Activated CD8-positive, alpha-beta memory T cell treated with anti-CD3 and anti-CD28 coated beads, Interleukin-2, amount 50 U/mL, for 48 hours (primary cell): ENCODE data around the gene GFRAL.

ENCODE experiments used
- DNase-seq: peaks from one replicate; pipeline ENCODE4 v3.0.0-alpha.2; 2020

GFRAL gene

DNA sequence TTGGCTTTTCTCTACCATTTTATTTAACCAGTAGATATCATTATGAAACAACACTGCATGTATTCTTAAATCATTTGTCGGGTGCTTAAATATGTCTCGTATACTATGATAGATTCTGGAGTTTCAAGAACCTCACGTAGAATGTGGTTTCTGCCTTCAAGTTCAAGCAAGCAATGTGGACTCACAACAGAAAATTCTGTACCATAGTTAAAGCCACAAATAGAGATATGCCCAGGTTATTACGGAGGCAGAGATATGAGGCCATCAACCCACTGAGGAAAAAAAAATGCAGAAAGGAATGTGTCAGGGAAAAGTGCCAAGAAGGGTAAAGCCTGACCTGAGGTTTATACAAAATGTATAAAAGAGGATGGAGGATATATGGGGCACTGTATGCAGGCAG lies 109.9 kb downstream of the GFRAL start:
- no peak for DNase-seq

- DNase-seq, result no peak
These were observed 110.9 kb downstream of the GFRAL start for GRCh38 chr6:55438203-55438602.

DNA sequence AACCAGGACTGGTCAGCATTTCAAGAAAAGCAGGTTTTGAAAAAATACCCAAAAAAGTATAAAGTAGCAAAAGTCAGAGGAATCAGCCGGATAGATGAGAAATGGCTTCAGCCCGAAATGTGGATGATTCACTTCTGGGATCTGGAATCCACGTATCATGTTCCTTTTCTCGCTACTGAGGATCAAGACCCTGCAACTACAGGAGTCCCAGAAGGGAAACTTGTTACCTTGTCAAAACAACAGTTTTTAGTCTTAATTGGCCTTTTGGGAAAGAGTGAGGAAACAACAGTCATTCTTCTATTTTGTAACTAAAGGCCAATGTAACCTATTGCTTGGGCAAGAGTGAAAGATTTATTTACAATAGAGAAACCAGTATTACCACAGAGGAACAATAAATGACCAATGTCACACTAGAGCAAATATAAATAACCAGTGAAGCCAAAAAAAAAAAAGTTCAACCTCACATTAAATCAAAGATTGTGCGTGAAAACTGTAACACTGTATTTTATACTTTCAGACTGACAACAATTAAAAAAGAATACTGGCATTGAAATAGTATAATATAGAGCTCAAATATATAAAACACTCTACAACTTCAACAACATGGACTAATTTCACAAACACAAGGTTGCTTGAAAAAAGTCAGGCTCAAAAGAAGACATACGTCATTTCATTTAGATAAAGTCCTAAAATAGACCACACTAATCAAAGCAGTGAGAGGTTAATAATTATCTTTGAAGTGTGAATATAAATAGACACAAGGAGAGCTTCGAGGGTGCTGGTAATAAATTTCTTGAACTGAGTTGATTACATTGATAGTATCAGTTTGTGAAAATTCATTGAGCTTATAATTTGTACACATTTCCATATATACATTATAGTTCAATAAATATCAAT lies 116.2 kb downstream of the GFRAL start:
- DNase-seq, result no peak

- no peak for DNase-seq
These were observed 118.5 kb downstream of the GFRAL start for GRCh38 chr6:55445648-55446204.

DNA sequence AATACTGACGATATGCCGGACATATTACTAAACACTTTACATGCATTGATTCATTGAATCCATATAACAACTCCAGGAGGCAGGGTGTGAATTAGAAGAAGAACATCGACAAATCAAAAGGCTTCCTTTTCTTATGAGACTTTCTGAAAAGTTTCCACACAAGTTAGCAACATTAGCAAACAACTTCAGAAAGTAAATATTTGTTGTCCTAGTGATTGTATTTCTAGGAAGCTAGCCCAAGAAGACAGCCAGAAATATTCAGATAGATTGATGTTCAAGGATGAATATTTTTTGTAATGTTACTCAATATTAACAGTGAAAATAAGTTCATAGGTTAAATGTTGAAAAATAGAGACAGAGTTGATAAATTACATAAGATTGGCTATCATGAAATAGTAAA lies 120.6 kb downstream of the GFRAL start:
- DNase-seq, result no peak

GRCh38 chr6:55448451-55448850 lies 121.2 kb downstream of the GFRAL start:
- no peak for DNase-seq

- DNase-seq, result no peak
These were observed 122.0 kb downstream of the GFRAL start for GRCh38 chr6:55449225-55449624.

DNA sequence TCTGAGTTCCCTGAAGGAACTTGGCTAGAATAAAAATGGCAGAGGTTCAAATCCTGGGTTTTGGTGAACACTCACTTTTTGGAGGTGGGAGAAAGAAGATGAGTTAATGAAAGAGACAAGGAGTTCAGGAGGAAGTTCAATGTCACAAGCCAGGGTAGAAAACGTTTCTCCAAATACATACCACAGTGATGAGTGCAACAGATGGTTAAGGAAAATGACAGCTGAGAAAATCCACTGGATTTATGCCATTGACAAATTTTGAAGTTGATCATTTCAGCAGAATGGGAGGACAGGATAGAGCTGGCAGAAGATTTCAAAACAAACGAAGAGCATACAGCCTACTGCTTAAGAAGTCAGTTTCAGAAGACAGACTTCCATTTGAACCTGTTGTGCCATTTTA lies 122.7 kb downstream of the GFRAL start:
- no peak for DNase-seq
